ENCODE data around the gene ZWILCH. TPM values are rescaled to one million over a fixed set of nuclear protein-coding genes. Genes with fewer than 3 reads are reported as not detected.

The ZWILCH gene
- total and polyA plus RNA-seq, 2 of the 4 experiments (the other 2 are of a cell fraction), result 10.5 to 22.2 TPM

DNA sequence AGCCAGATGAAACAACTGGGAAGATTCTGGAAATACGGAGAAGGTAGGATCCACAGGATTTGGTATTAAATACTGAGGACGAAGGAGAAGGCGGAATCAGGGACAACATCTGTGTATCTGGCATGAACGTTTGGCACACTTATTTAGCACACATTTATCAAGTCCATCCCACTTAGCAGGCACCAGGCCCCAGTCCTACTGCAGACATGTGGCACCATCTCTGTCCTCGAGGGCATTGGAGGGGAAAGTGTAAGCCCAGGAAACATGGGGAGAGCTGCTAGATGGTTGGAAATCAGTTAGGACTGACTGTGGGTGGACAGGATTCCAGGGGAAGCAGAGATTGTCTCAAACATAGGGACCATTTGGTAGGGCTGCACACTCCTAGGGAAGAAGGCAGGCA is 89.7 kb downstream of the ZWILCH start:
- H3K27ac ChIP-seq (ENCODE audit: insufficient read depth, low read length), result no peak overlapping the region
- in situ Hi-C loops (cut with MboI; ENCODE audit: low sequenced_read_pairs) (no loop called here), intact Hi-C loops (cut with micrococcal nuclease) (no loop called here), dilution Hi-C loops (cut with HindIII; ENCODE audit: low sequenced_read_pairs, unreplicated experiment) (no loop called here)
- no peak overlapping the region for H2BK120ac ChIP-seq (ENCODE audit: low read depth, low read length)
- ATAC-seq (ENCODE audit: low read depth) (no peak), DNase-seq (no peak)
- no peaks in the 10 kb centered on the region for H3K4me1 ChIP-seq (ENCODE audit: control insufficient read depth, insufficient read depth, low read length)
- no peak overlapping the region for H4K91ac ChIP-seq (ENCODE audit: insufficient read depth, low read depth, low read length)
- H2AFZ ChIP-seq (replicated peaks; ENCODE audit: low read length, poor library complexity), result peak overlapping the region; percentile 27
- no peak overlapping the region for H2BK20ac ChIP-seq (ENCODE audit: low read depth, low read length)
- no peak overlapping the region for H3K18ac ChIP-seq (ENCODE audit: low read depth, low read length)
- no peak overlapping the region for H3K23ac ChIP-seq (ENCODE audit: low read depth, low read length)
- H4K5ac ChIP-seq (ENCODE audit: low read depth, low read length), result no peak overlapping the region
- no peak overlapping the region for H3K56ac ChIP-seq (ENCODE audit: extremely low read depth, insufficient read depth, low read length)
- no peak overlapping the region for H4K8ac ChIP-seq (ENCODE audit: low read depth in 2 of 2, low read length in 2 of 2)
- POLR2A ChIA-PET (ENCODE audit: unreplicated experiment), result no interaction called here
- no peak overlapping the region for H3K4ac ChIP-seq (ENCODE audit: low read depth, low read length)
- no peak overlapping the region for H2BK5ac ChIP-seq (ENCODE audit: low read depth, low read length, poor library complexity, severe bottlenecking)
- TF ChIP-seq BHLHE40 (IDR thresholded peaks at IDR 0.05; ENCODE audit: low read depth, low read length), result no peak
- TF ChIP-seq, protein P1, sequence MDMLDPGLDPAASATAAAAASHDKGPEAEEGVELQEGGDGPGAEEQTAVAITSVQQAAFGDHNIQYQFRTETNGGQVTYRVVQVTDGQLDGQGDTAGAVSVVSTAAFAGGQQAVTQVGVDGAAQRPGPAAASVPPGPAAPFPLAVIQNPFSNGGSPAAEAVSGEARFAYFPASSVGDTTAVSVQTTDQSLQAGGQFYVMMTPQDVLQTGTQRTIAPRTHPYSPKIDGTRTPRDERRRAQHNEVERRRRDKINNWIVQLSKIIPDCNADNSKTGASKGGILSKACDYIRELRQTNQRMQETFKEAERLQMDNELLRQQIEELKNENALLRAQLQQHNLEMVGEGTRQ (IDR thresholded peaks at IDR 0.05; ENCODE audit: low read depth, low read length), result no peak
- no peak for TF ChIP-seq RCOR1 (IDR thresholded peaks at IDR 0.05; ENCODE audit: insufficient replicate concordance, low read length)
- TF ChIP-seq RFX5 (IDR thresholded peaks at IDR 0.05; ENCODE audit: low read depth, low read length), result no peak
- no peak for TF ChIP-seq POLR2A (IDR thresholded peaks at IDR 0.05; ENCODE audit: low read depth, low read length)
- TF ChIP-seq, protein P2, sequence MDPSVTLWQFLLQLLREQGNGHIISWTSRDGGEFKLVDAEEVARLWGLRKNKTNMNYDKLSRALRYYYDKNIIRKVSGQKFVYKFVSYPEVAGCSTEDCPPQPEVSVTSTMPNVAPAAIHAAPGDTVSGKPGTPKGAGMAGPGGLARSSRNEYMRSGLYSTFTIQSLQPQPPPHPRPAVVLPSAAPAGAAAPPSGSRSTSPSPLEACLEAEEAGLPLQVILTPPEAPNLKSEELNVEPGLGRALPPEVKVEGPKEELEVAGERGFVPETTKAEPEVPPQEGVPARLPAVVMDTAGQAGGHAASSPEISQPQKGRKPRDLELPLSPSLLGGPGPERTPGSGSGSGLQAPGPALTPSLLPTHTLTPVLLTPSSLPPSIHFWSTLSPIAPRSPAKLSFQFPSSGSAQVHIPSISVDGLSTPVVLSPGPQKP (IDR thresholded peaks at IDR 0.05; ENCODE audit: borderline replicate concordance, low read depth, low read length), result no peak
- TF ChIP-seq FOS (IDR thresholded peaks at IDR 0.05; ENCODE audit: low read depth, low read length), result no peak
- no peak for TF ChIP-seq SMC3 (IDR thresholded peaks at IDR 0.05; ENCODE audit: low read depth, low read length)
- no peak for TF ChIP-seq NFE2L2 (IDR thresholded peaks at IDR 0.05; ENCODE audit: low read depth, low read length)
- TF ChIP-seq CHD1 (IDR thresholded peaks at IDR 0.05; ENCODE audit: low read depth, low read length), result no peak
- no peak for TF ChIP-seq MXI1 (IDR thresholded peaks at IDR 0.05; ENCODE audit: borderline replicate concordance, low read depth, low read length)
- H3K9ac ChIP-seq (ENCODE audit: low read depth, low read length), result no peak overlapping the region
- H3K4me3 ChIP-seq (ENCODE audit: insufficient read depth, low read depth, low read length), result no peak overlapping the region
- no peaks in the 10 kb centered on the region for H3K36me3 ChIP-seq (ENCODE audit: control insufficient read depth, insufficient read depth, low read length)
- H2BK15ac ChIP-seq (ENCODE audit: low read depth, low read length), result no peak overlapping the region
- H3K9me3 ChIP-seq (ENCODE audit: control insufficient read depth, insufficient read depth, low read length), result no peaks in the 10 kb centered on the region
- no peak overlapping the region for H2AK5ac ChIP-seq (ENCODE audit: low read depth, low read length)
- no peaks in the 10 kb centered on the region for H4K20me1 ChIP-seq (ENCODE audit: insufficient read depth, low read length)
- no peak overlapping the region for H3K14ac ChIP-seq (replicated peaks; ENCODE audit: low read depth, low read length)
- H2AK9ac ChIP-seq (replicated peaks; ENCODE audit: low read depth, low read length, poor library complexity), result no peak overlapping the region
- CTCF ChIA-PET, result no interaction called here
- no peak overlapping the region for H3K4me2 ChIP-seq (ENCODE audit: low read depth, low read length)
- peaks cover 21% of the 10 kb centered on the region for H3K27me3 ChIP-seq (ENCODE audit: control insufficient read depth, insufficient read depth, low read length)
- H3K9me1 ChIP-seq (ENCODE audit: insufficient read depth, low read length), result 0 out of 2 replicates have a peak, but pooled peaks cover 3% of the 10 kb centered on the region
- WGBS, 2 experiments (ENCODE audit: extremely low coverage in 2 of 2, insufficient read length in 1 of 2), result no CpG with 5 or more reads among the region's 5 CpGs
- no TSS peak for BruUV-seq (replicated peaks)
- no peaks in the 10 kb centered on the region for H3K79me1 ChIP-seq (ENCODE audit: low read depth in 1 of 2, low read length in 2 of 2)
